A673 (cell line): ENCODE measurements around the gene CCL1. TPM values are rescaled to one million over a fixed set of nuclear protein-coding genes. Genes with fewer than 3 reads are reported as not detected.

ENCODE experiments used
- BruUV-seq: library from RNA; stranded (reverse); fragments of 400-500 nt; replicated peaks from 2 replicates; lab custom pipeline; 2021; lab: Mats Ljungman, UMichigan
- CTCF ChIA-PET: fragments of 300-600 bp; sonication (Branson Sonifier 250); formaldehyde crosslinking; loops from one replicate; lab custom pipeline; 2022; ENCODE audit warnings: antibody characterized with exemption; lab: Charles Lee
- POLR2A ChIA-PET: fragments of 300-600 bp; sonication (Branson Sonifier 250); formaldehyde crosslinking; loops from one replicate; lab custom pipeline; 2022; ENCODE audit warnings: antibody characterized with exemption; ENCODE audit not compliant: low non-redundant PET; lab: Charles Lee
- DNase-seq: peaks from one replicate; pipeline ENCODE4 v3.0.0-alpha.2; 2015; ENCODE audit warnings: low spot score
- H3K27ac ChIP-seq: fragments of 200-600 bp; sonication (generic); 2 replicates; pipeline ENCODE4 v1.5.1; 2016; ENCODE audit warnings: mixed run types, low read depth, mild to moderate bottlenecking, mixed read lengths, antibody characterized with exemption, low read length; ENCODE audit not compliant: poor library complexity, severe bottlenecking
- H3K27me3 ChIP-seq: fragments of 200-600 bp; sonication (generic); replicated peaks from 2 replicates; pipeline ENCODE4 v1.6.1; 2017; ENCODE audit warnings: mixed run types, low read depth, mild to moderate bottlenecking, mixed read lengths, antibody characterized with exemption, low read length; ENCODE audit not compliant: insufficient read depth, poor library complexity
- H3K36me3 ChIP-seq: fragments of 200-600 bp; sonication (generic); 2 replicates; pipeline ENCODE4 v1.6.1; 2016; ENCODE audit warnings: mixed run types, mild to moderate bottlenecking, mixed read lengths, antibody characterized with exemption, low read length; ENCODE audit not compliant: insufficient read depth, poor library complexity, severe bottlenecking
- H3K4me1 ChIP-seq: fragments of 200-600 bp; sonication (generic); 2 replicates; pipeline ENCODE4 v1.6.1; 2017; ENCODE audit warnings: mixed run types, mild to moderate bottlenecking, mixed read lengths, antibody characterized with exemption, low read length; ENCODE audit not compliant: insufficient read depth, poor library complexity, severe bottlenecking
- H3K4me3 ChIP-seq: fragments of 200-600 bp; sonication (generic); 2 replicates; pipeline ENCODE4 v1.5.1; 2016; ENCODE audit warnings: low read depth, mixed run types, mild to moderate bottlenecking, mixed read lengths, low read length; ENCODE audit not compliant: poor library complexity, severe bottlenecking
- H3K9me3 ChIP-seq: fragments of 200-600 bp; sonication (generic); 2 replicates; pipeline ENCODE4 v1.6.1; 2016; ENCODE audit warnings: mixed run types, low read depth, mild to moderate bottlenecking, mixed read lengths, antibody characterized with exemption, low read length; ENCODE audit not compliant: poor library complexity, severe bottlenecking
- EZH2 ChIP-seq: fragments of 200-600 bp; sonication (generic); IDR thresholded peaks from 2 replicates; pipeline ENCODE4 v1.6.1; 2017; ENCODE audit warnings: borderline replicate concordance, low read depth, mild to moderate bottlenecking, mixed read lengths, antibody characterized with exemption, low read length; ENCODE audit not compliant: poor library complexity, severe bottlenecking
- intact Hi-C: fragments of 100-400 bp; cut with micrococcal nuclease; formaldehyde crosslinking; loops from one replicate; pipeline ENCODE4 v1.10.0; 2022; ENCODE audit not compliant: unreplicated experiment
- total RNA-seq: library from RNA; stranded (reverse); gene quantifications from 2 replicates; pipeline ENCODE4 v1.2.3, GENCODE V29; 2021
- TF ChIP-seq, protein P1 (sequence below): fragments of 300-800, 200-600 bp; sonication (generic); conservative IDR thresholded peaks from 2 replicates; pipeline ENCODE4 v1.5.1; 2017; ENCODE audit warnings: low read depth, mild to moderate bottlenecking, antibody characterized with exemption, low read length, moderate library complexity, mixed read lengths

The CCL1 gene
- total RNA-seq, 1 experiment from 2014 or later, result not detected

DNA sequence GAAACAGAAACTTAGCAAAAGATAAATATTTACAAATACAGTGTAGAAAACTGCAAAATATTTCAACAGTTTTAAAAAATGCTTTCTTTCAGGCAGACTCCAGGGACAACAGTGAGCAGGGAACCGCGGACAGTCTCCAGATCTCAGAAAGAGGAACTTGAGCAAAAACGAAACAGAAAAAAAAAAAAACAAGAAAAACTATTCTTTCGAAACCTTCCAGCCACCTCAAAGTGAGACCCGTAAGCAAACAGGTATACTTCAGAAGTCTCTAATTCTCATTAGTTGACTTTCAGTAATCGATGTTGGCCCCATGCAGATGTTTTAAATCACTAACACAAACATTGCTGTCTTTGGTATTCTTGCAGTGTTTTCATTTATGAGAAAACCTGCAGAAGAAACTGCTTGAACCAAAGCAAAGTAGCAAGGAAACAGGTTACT lies 15.7 kb upstream of the CCL1 start:
- POLR2A ChIA-PET, result no interaction called here
- TF ChIP-seq EZH2, result no peak
- TF ChIP-seq, protein P1, sequence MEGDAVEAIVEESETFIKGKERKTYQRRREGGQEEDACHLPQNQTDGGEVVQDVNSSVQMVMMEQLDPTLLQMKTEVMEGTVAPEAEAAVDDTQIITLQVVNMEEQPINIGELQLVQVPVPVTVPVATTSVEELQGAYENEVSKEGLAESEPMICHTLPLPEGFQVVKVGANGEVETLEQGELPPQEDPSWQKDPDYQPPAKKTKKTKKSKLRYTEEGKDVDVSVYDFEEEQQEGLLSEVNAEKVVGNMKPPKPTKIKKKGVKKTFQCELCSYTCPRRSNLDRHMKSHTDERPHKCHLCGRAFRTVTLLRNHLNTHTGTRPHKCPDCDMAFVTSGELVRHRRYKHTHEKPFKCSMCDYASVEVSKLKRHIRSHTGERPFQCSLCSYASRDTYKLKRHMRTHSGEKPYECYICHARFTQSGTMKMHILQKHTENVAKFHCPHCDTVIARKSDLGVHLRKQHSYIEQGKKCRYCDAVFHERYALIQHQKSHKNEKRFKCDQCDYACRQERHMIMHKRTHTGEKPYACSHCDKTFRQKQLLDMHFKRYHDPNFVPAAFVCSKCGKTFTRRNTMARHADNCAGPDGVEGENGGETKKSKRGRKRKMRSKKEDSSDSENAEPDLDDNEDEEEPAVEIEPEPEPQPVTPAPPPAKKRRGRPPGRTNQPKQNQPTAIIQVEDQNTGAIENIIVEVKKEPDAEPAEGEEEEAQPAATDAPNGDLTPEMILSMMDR, result no peak
- no TSS peak for BruUV-seq
- CTCF ChIA-PET, result no interaction called here
- intact Hi-C loops, result no loop called here
- no peak overlapping the region for H3K27ac ChIP-seq
- H3K9me3 ChIP-seq, result no peaks in the 10 kb centered on the region
- no peak overlapping the region for H3K4me3 ChIP-seq
- H3K27me3 ChIP-seq, result peaks cover 9% of the 10 kb centered on the region
- no peaks in the 10 kb centered on the region for H3K36me3 ChIP-seq
- DNase-seq, result no peak
- H3K4me1 ChIP-seq, result no peaks in the 10 kb centered on the region

DNA sequence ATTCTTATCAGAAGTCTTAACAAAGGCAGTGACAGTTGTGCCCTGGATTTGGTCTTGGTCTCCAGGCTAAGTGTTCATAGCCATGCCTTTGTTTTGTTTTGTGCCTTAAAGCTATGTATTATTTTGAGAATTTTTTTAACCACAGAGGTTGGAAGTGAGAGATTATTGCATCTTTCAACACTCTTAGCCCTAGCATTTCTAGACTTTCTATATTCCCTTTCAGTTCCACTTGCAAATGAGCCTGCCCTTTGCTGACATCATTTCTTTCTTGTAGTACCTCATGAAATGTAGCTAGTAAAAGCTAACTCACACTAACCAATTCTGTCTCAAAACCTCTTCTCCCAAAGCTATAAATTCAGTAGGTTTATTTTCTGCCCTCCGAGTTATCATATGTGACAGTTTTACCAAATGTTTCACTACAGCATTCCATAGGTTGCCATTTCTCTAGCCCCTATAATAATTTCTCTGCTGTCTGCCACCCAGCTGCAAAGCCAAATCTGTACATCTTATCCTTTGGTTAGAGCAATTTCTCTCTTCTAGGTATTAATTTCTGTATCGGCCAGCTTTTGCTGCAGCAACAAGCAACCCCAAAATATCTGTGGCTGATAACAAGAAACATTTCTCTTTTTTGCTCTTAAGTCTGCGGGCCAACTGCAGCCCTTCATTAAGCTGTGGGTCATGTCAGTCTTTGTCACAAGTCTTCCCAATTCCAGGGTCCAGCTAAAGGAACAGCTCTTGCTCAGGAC lies 14.2 kb upstream of the CCL1 start:
- Histone ChIP-seq H3K27ac (no peak overlapping the region), H3K9me3 (no peaks in the 10 kb centered on the region), H3K27me3 (peaks cover 9% of the 10 kb centered on the region), H3K36me3 (no peaks in the 10 kb centered on the region), H3K4me1 (no peaks in the 10 kb centered on the region), H3K4me3 (no peak overlapping the region)
- intact Hi-C loops, result no loop called here
- ChIA-PET CTCF (no interaction called here), POLR2A (interaction anchor here (0.6 kb wide), 1 partner anchor 588 kb away, joined by 3 read pairs; no protein-coding TSS in a partner anchor)
- TF ChIP-seq, protein P1, result no peak
- TF ChIP-seq EZH2, result no peak
- no TSS peak for BruUV-seq
- no peak for DNase-seq

DNA sequence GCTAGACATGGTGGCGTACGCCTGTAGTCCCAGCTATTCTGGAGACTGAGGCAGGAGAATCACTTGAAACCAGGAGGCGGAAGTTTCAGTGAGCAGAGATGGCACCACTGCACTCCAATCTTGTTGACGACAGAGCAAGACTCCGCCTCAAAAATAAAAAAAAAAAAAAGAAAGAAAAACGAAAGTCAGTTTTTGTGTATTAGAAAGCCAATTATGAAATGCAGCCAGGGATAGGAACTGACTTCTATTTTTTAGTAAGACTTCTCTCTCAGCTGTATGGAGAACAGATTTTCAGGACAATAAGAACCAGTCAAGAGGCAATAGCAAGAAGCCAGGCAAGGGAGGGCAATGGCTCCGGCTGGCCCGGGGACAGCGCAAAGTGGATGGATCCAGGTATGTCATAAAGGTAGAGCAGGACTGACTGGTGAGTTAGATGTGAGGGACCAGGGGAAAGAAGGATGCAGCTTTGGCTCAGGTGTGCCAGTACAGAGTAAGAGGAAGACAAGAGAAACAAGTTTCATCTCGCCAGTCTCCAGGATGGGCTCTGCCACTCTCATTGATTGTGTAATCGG lies 12.5 kb upstream of the CCL1 start:
- no peak overlapping the region for H3K27ac ChIP-seq
- H3K9me3 ChIP-seq, result no peaks in the 10 kb centered on the region
- TF ChIP-seq, protein P1, result no peak
- no peak for TF ChIP-seq EZH2
- H3K36me3 ChIP-seq, result no peaks in the 10 kb centered on the region
- H3K4me3 ChIP-seq, result no peak overlapping the region
- intact Hi-C loops, result no loop called here
- no peak for DNase-seq
- no TSS peak for BruUV-seq
- H3K27me3 ChIP-seq, result peaks cover 9% of the 10 kb centered on the region
- POLR2A ChIA-PET, result no interaction called here
- no peaks in the 10 kb centered on the region for H3K4me1 ChIP-seq
- CTCF ChIA-PET, result no interaction called here
